Mesothelial cell of epicardium (in vitro differentiated cells): ENCODE measurements around the gene SLC16A6. TPM values are rescaled to one million over a fixed set of nuclear protein-coding genes. Genes with fewer than 3 reads are reported as not detected.
"Not testable (repeated sequence)": the region's sequence is repeated elsewhere in the genome, so short reads cannot be mapped to it uniquely, and the experiment has no call there.

ENCODE experiments used
- DNase-seq, 2 experiments: peaks; one replicate each; pipeline ENCODE4 v3.0.0; 2021; ENCODE audit warnings: low spot score in 2 of 2; ENCODE audit not compliant: unreplicated experiment in 2 of 2
- H3K27ac Mint-ChIP-seq: 2 replicates; pipeline ENCODE4 v1.8.0; 2021; ENCODE audit warnings: mixed read lengths
- H3K27me3 Mint-ChIP-seq: 2 replicates; pipeline ENCODE4 v1.8.0; 2021; ENCODE audit warnings: low read depth, mixed read lengths
- H3K36me3 Mint-ChIP-seq: 2 replicates; pipeline ENCODE4 v1.8.0; 2021; ENCODE audit warnings: mixed read lengths
- H3K4me1 Mint-ChIP-seq: 2 replicates; pipeline ENCODE4 v1.8.0; 2021; ENCODE audit warnings: mixed read lengths
- H3K4me3 Mint-ChIP-seq: 2 replicates; pipeline ENCODE4 v1.8.0; 2021; ENCODE audit warnings: mild to moderate bottlenecking, moderate library complexity, mixed read lengths
- H3K9me3 Mint-ChIP-seq: 2 replicates; pipeline ENCODE4 v1.8.0; 2021; ENCODE audit warnings: mixed read lengths
- total RNA-seq: library from RNA; stranded (reverse); gene quantifications from 3 replicates; pipeline ENCODE4 v1.2.1, GENCODE V29; 2021
- TF ChIP-seq, protein P1 (sequence below): fragments of 200-600 bp; sonication (generic); IDR thresholded peaks from one replicate; pipeline ENCODE4 v1.5.0; 2021; ENCODE audit warnings: antibody characterized with exemption; ENCODE audit not compliant: unreplicated experiment

Gene SLC16A6
- total RNA-seq, 1 donor from 2014 or later, result 1.3 TPM

- Mint-ChIP-seq H3K4me1 (peaks cover 5% of the 10 kb centered on the region), H3K27ac (no peak overlapping the region), H3K4me3 (no peak overlapping the region), H3K27me3 (no peaks in the 10 kb centered on the region), H3K9me3 (no peaks in the 10 kb centered on the region), H3K36me3 (no peaks in the 10 kb centered on the region)
- TF ChIP-seq, protein P1, sequence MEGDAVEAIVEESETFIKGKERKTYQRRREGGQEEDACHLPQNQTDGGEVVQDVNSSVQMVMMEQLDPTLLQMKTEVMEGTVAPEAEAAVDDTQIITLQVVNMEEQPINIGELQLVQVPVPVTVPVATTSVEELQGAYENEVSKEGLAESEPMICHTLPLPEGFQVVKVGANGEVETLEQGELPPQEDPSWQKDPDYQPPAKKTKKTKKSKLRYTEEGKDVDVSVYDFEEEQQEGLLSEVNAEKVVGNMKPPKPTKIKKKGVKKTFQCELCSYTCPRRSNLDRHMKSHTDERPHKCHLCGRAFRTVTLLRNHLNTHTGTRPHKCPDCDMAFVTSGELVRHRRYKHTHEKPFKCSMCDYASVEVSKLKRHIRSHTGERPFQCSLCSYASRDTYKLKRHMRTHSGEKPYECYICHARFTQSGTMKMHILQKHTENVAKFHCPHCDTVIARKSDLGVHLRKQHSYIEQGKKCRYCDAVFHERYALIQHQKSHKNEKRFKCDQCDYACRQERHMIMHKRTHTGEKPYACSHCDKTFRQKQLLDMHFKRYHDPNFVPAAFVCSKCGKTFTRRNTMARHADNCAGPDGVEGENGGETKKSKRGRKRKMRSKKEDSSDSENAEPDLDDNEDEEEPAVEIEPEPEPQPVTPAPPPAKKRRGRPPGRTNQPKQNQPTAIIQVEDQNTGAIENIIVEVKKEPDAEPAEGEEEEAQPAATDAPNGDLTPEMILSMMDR, result no peak
- no peak for DNase-seq
Measured at GRCh38 chr17:68317458-68317857, 26.5 kb upstream of the SLC16A6 start.

DNA sequence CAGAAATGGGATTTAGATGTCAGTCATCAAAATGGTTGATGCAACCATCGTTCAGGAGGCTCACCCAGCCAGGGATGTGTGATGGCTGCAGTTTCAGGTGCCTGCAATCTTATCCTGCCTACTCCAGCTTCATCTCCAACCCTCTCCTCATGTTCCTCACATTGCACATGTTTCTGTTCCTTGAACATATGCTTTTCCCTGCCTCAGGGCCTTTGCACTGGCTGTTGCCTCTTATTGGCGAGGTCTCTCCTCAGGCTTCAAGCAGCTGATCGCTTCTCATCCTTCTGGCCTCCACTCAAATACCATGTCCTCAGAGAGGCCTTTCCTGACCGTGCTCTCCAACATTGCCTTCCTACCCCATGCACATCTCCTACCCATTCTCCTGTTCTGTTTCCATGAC is 25.0 kb upstream of the SLC16A6 start:
- Mint-ChIP-seq H3K4me1 (no peaks in the 10 kb centered on the region), H3K27me3 (no peaks in the 10 kb centered on the region), H3K27ac (no peak overlapping the region), H3K4me3 (no peak overlapping the region), H3K36me3 (no peaks in the 10 kb centered on the region), H3K9me3 (no peaks in the 10 kb centered on the region)
- DNase-seq, result no peak
- TF ChIP-seq, protein P1, result no peak

GRCh38 chr17:68314916-68315535 is 24.1 kb upstream of the SLC16A6 start:
- no peaks in the 10 kb centered on the region for H3K9me3 Mint-ChIP-seq
- H3K27ac Mint-ChIP-seq, result no peak overlapping the region
- TF ChIP-seq, protein P1, result no peak
- no peaks in the 10 kb centered on the region for H3K27me3 Mint-ChIP-seq
- H3K36me3 Mint-ChIP-seq, result no peaks in the 10 kb centered on the region
- H3K4me3 Mint-ChIP-seq, result no peak overlapping the region
- DNase-seq, result no peak
- no peaks in the 10 kb centered on the region for H3K4me1 Mint-ChIP-seq

DNA sequence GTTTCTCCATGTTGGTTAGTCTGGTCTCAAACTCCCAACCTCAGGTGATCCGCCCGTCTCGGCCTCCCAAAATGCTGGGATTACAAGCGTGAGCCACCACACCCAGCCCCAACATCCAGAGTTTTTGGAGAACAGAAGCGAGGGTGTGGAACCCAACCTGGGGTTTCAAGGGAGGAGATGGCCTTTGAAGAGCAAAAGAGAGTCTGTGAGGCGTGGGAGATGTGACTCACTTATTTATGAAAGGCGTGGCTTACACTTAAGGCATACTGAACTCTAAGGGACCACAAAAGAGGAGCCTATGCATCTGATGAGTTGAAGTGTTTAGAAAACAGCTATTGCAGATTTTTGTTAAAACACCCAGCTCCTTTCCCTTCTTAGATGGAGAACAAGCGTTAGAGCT is 19.2 kb upstream of the SLC16A6 start:
- no peak overlapping the region for H3K27ac Mint-ChIP-seq
- H3K9me3 Mint-ChIP-seq, result no peaks in the 10 kb centered on the region
- no peaks in the 10 kb centered on the region for H3K4me1 Mint-ChIP-seq
- no peak for DNase-seq
- TF ChIP-seq, protein P1, result no peak
- H3K4me3 Mint-ChIP-seq, result no peak overlapping the region
- peaks cover 10% of the 10 kb centered on the region for H3K36me3 Mint-ChIP-seq
- H3K27me3 Mint-ChIP-seq, result no peaks in the 10 kb centered on the region

DNA sequence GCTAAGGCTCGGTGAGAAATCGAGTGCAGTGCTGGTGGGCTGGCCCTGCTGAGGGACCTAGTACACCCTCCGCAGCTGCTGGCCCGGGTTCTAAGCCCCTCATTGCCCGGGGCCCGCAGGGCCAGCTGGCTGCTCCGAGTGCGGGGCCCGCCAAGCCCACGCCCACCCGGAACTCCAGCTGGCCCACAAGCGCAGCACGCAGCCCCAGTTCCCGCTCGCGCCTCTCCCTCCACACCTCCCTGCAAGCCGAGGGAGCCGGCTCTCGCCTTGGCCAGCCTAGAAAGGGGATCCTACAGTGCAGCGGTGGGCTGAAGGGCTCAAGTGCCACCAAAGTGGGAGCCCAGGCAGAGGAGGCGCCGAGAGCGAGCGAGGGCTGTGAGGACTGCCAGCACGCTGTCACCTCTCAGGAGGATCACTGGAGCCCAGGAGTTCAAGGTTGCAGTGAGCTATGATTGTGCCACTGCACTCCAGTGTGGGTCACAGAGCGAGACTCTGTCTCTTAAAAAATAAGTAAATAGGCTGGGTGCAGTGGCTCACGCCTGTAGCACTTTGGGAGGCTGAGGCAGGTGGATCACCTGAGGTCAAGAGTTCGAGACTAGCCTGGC is 18.2 kb upstream of the SLC16A6 start:
- not testable (repeated sequence) for H3K27me3 Mint-ChIP-seq, DNase-seq, H3K9me3 Mint-ChIP-seq, H3K4me3 Mint-ChIP-seq, H3K4me1 Mint-ChIP-seq, H3K27ac Mint-ChIP-seq
- H3K36me3 Mint-ChIP-seq, result peaks cover 10% of the 10 kb centered on the region

DNA sequence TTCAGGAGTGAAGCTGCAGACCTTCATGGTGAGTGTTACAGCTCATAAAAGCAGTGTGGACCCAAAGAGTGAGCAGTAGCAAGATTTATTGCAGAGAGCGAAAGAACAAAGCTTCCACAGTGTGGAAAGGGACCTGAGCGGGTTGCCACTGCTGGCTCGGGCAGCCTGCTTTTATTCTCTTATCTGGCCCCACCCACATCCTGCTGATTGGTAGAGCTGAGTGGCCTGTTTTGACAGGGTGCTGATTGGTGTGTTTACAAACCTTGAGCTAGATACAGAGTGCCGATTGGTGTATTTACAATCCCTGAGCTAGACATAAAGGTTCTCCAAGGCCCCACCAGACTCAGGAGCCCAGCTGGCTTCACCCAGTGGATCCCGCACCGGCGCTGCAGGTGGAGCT is 17.6 kb upstream of the SLC16A6 start:
- not testable (repeated sequence) for DNase-seq, H3K4me3 Mint-ChIP-seq, H3K9me3 Mint-ChIP-seq, H3K27me3 Mint-ChIP-seq, H3K27ac Mint-ChIP-seq, H3K4me1 Mint-ChIP-seq
- H3K36me3 Mint-ChIP-seq, result peaks cover 10% of the 10 kb centered on the region
